Caki2 (cell line): Measurements from ENCODE around the gene GSTT2B. TPM values are rescaled to one million over a fixed set of nuclear protein-coding genes. Genes with fewer than 3 reads are reported as not detected.
"Not testable (repeated sequence)": the region's sequence is repeated elsewhere in the genome, so short reads cannot be mapped to it uniquely, and the experiment has no call there.

ENCODE experiments used
- DNase-seq: peaks from one replicate; pipeline ENCODE4 v3.0.0-alpha.2; 2015; ENCODE audit warnings: low read depth
- in situ Hi-C: cut with HindIII; loops from 2 replicates; pipeline ENCODE4 v1.10.0; 2016; ENCODE audit warnings: low sequenced_read_pairs, low pct_unique_long_range_greater_than_20kb, mixed read lengths
- total RNA-seq: library from RNA; depleted of rRNA; stranded (reverse); fragments of >200 nt; shearing (Covaris generic); gene quantifications from 2 replicates; pipeline ENCODE4 v1.2.3, GENCODE V29; 2014; ENCODE audit warnings: low replicate concordance

Gene GSTT2B
- total RNA-seq, 1 experiment from 2014 or later, result 0.81 TPM

DNA sequence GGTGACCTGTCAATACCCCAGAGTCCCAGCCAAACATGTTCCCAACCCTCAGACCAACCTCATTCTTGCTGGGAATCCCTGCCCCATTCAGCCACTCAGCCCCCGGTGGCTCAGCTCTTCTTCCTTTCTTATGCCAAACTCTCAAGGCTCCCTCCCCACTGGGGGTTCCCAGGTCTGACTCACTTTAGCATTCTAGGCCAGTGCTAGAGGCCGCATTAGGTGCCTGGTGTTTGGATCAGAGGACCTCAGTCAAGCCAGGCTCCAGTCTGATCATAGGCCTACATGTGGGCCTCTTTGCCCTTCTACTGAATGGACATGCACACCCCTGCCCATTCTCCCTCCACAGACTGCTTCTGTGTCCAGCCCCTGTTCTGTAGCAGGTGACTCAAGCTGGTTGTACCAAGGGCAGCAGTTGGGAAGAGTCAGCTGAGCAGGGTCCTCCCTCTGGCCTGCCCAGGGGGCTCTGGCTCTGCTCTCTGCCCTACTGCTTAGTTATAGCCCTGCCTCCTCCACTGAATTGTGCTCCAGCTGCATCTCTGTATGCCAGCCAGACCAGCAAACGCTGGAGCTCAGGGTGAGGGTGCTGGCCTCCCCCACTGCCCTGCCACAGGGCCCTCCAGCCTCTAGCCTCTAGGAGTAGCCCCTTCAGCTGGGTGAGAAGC lies 28.7 kb upstream of the GSTT2B start:
- DNase-seq, in situ Hi-C loops: not testable (repeated sequence)

DNA sequence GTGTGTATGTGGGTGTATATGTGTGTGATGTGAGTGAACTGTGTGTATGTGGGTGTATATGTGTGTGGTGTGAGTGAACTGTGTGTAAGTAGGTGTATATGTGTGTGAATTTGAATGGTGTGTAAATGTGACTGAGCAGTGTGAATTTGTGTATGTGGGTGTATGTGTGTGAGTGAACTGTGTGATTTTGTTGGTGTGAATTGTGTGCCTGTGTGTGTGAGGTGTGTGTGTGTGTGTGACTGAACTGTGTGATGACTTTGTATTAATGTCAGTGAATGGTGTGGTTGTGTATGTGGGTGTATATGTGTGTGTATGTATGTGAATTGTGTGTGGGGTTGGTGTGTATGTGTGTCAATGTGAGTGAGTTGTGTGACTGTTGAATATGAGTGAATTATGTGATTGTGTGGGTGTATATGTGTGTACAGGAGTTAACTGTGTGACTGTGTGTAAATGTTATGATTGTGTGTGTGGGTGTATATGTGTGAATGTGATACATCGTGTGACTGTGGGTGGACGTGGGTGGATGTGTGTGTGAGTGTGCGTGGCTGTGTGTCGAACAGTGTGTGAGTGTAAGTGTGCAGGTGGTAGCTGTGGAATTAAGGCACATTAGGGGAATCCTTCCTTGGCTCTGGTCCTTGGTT lies 25.7 kb upstream of the GSTT2B start:
- in situ Hi-C loops, DNase-seq: not testable (repeated sequence)

DNA sequence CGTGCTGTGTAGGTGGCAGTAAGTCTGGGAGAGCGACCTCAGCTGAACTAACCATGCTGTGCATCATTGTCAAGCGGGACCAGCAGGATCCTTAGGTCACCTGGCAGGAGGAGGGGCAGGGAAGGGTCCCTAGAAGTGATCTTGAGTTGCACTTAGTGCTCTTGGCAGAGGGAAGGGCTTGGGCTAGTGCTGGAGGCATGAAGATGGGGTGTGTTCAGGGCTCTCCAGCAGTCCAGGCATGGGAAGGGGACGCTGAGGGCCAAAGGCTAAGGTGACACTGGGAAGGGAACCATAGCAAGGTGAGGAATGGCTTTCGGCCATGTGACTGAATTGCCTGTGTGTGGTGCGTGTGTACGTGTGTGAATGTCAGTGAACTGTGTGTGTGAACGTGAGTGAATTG lies 25.1 kb upstream of the GSTT2B start:
- in situ Hi-C loops, DNase-seq: not testable (repeated sequence)

DNA sequence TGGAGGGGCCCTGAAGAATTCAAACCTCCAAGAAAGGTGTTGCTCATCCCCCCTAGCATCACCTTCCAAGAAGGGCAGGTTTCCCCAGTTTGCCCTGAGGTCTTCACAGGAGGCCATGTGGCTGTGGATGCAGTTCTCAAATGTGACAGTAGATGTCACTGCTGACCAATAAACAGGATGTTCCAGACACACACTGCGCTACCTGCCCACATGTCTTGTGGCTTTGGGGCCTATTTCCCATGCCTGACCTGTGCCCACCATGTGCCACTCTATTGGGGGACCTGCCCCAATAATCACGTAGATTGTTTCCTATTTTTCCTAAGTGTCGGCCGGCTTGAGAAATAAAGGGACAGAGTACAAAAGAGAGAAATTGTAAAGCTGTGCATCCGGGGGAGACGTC lies 23.4 kb upstream of the GSTT2B start:
- in situ Hi-C loops, result no loop called here
- no peak for DNase-seq

DNA sequence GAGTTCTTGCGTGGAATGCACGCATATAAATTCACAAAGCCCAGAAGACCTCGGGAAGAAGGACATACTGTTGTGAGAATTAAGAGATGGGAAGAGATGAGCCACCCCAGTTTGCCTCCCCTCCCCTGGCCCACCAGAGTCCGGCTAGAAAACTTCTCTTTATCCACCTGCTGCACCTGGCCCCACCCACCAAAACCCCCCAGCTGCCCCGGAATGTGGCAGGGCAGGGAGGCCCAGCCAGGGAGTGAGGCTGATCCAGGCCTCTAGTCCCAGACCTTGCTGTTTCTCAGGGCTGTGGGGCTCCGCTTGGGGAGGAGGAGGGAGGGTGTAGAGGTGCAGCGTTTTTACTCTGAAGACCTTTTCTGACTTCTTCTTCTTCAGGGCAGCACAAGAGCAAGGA lies 19.6 kb upstream of the GSTT2B start:
- in situ Hi-C loops, result not testable (repeated sequence)

DNA sequence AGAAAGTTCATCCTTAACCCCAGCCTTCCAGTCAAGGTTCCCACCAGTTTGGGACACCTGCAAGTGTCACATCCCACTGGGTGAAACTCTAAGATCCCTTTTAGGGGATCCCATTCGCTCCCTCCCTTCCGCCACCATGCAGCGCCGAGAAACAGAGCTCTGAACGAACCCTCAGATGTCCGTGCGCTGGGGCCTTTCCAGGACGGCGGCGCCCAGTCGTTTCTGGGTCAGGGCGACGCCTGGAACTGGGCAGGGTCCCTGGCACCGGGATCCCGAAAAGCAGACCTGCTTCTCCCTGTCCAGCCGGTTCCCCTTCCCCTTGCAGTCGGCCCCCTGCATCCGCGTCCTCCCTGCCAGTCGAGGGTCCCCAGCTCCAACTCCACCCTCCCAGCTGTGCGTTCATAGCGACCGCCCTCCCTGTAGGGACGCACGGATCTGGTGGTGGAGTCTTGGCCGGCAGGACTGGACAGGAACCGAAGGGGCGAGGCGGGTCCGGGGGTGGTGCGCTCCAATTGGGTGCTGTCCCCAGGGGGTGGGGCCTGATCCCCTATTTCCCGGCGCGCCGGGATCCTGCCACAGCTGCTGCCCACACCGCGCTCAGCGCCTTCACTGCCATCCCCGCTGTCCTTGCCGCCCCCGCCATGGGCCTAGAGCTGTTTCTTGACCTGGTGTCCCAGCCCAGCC lies 18.7 kb upstream of the GSTT2B start, which contains the start of gene GSTT2:
TSS of gene GSTT2 (plus strand) at position 578 of the 684 bp plus-strand sequence.
- in situ Hi-C loops, DNase-seq: not testable (repeated sequence)

More for the DNA sequence above, 19.6 kb upstream of the GSTT2B start:
- DNase-seq, result not testable (repeated sequence)

DNA sequence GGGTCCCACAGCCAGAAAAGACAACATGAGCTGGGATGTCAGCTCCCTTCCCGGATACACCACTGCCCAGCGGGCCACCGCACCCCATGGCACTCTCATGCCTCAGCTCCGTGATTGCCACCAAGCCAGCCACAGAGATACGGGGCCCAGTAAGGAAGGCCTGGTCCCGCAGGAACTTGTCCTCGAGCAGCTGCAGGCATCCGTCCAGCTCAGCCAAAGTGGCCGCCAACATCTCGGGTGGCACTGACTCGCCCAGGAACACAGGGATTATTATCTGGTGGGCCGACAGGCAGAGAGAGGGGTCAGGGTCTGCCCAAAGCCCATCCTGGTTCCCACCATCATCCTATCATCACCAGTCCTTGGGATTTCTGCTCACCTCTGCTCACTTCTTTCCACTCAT lies 16.3 kb upstream of the GSTT2B start:
- DNase-seq, in situ Hi-C loops: not testable (repeated sequence)

DNA sequence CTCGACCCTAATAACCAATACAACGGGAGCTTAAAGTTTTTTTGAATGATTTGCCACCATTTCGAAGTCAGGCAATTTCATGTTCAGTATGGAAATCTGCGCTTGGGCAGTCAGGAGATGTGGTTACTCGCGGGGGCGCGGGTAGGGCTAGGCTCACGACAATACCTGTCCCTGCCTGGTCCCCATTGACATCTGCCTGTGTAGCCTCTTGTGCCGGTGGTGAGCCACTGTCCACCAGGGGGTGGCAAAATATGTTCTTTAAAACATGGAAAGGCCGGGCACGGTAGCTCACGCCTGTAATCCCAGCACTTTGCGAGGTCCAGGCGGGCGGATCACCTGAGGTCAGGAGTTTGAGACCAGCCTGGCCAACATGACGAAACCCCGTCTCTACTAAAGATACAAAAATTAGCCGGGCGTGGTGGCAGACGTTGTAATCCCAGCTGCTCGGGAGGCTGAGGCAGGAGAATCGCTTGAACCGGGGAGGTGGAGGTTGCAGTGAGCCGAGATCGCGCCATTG lies 13.9 kb upstream of the GSTT2B start:
- in situ Hi-C loops, DNase-seq: not testable (repeated sequence)

DNA sequence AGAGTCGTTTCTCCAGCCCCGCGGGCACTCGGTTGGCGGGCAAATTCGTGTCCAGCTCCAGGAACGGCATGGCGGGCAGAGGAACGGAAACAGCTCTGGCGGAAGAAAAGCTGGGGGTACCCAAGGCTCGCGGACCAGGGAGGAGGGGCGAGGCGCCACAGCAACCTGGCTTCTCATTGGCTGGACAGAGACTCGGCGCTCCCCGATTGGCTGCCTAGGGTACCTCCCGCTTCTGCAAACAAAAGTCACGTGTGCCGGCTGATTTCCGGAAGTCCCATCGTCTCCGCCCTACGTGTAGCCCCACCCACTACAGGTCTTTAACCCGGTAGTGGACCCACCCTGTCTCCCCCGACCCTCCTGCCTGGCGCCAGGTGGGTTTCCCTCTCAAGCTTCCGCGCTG lies 13.3 kb upstream of the GSTT2B start, which contains the start of gene DDT:
TSS of gene DDT (minus strand) at position 97 of the 400 bp plus-strand sequence. CDS start at position 70, 27 bp downstream.
- DNase-seq, in situ Hi-C loops: not testable (repeated sequence)

DNA sequence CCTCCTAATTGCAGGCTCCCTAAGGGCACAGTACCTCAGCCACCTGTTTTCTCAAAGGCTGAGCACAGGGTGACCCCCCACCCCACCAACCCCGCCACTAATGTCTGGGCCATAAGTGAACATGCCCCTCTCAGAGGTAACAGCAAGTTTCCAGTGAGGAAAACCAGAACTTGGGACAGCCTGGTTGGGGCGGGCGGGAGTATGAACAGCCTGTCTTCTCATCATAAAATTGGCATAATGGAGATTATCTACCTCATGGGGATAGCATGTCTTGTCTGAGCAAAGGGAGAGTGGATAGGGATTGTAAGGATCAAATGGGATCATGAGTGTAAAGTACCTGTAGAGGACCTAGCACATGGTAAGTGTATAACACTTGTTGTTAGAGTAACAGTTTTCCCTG lies 10.9 kb upstream of the GSTT2B start:
- in situ Hi-C loops, DNase-seq: not testable (repeated sequence)

DNA sequence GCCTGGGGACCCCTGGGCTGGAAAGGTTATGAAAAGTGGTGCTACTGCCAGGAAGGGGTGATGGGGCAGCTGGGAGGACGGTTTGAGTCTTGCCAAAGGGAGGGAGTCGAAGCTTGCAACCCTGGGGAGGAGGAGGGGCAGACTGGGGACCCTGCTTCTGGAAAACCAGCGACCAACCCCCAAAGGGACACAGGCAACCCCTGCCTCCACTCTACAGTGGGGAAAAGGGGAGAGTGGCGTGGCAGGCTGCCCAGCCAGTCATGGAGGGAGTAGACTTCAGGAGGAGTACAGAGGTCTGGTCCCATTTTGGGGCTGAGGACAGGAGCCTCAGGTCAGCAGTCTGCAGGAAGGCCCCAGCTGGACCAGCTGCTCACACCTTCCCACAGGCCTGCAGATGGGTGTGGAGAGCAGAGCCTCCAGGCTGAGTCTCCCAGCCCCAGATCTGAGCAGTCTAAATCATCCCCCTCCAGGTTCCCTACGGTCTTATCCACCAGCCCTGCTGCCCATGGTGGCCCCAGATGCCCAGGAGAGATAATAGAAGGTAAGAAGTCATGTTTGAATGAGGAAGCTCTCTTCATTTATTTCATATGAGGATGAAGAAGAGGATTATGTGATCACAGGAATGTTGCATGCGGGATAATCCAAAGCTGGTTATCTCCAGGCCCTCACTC lies 10.0 kb upstream of the GSTT2B start:
- in situ Hi-C loops, result no loop called here
- no peak for DNase-seq

DNA sequence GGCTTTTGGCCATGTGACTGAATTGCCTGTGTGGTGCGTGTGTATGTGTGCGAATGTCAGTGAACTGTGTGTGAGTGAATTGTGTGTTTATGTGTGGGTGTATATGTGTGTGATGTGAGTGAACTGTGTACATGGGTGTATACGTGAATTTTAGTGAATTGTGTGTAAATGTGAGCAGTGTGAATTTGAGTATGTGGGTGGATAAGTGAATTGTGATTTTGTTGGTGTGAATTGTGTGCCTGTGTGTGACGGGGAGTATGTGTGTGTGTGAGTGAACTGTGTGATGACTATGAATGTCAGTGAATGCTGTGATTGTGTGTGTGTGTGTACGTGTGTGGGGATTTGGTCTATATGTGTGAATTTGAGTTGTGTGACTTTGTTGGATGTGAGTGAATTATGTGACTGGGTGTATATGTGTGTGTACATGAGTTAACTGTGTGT lies 9.2 kb upstream of the GSTT2B start:
- in situ Hi-C loops, result no loop called here
- no peak for DNase-seq

DNA sequence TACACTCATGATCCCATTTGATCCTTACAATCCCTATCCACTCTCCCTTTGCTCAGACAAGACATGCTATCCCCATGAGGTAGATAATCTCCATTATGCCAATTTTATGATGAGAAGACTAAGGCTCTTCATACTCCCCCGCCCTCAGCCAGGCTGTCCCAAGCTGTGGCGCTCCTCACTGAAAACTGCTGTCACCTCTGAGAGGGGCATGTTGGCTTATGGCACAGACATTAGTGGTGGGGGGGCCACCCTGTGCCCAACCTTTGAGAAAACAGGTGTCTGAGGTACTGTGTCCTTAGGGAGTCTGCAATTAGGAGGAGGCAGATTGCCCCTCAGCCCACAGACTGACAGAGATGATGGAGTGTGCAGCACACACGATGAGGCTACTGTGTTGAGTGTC lies 8.1 kb upstream of the GSTT2B start:
- no peak for DNase-seq
- in situ Hi-C loops, result no loop called here

DNA sequence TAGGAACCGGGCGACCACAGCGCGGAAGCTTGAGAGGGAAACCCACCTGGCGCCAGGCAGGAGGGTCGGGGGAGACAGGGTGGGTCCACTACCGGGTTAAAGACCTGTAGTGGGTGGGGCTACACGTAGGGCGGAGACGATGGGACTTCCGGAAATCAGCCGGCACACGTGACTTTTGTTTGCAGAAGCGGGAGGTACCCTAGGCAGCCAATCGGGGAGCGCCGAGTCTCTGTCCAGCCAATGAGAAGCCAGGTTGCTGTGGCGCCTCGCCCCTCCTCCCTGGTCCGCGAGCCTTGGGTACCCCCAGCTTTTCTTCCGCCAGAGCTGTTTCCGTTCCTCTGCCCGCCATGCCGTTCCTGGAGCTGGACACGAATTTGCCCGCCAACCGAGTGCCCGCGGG lies 5.6 kb upstream of the GSTT2B start, which contains the start of gene DDTL:
TSS of gene DDTL (plus strand) at position 321 of the 400 bp plus-strand sequence. CDS start at position 348, 27 bp downstream.
- DNase-seq, in situ Hi-C loops: not testable (repeated sequence)

DNA sequence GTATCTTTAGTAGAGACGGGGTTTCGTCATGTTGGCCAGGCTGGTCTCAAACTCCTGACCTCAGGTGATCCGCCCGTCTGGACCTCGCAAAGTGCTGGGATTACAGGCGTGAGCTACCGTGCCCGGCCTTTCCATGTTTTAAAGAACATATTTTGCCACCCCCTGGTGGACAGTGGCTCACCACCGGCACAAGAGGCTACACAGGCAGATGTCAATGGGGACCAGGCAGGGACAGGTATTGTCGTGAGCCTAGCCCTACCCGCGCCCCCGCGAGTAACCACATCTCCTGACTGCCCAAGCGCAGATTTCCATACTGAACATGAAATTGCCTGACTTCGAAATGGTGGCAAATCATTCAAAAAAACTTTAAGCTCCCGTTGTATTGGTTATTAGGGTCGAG lies 5.1 kb upstream of the GSTT2B start:
- DNase-seq, result not testable (repeated sequence)

DNA sequence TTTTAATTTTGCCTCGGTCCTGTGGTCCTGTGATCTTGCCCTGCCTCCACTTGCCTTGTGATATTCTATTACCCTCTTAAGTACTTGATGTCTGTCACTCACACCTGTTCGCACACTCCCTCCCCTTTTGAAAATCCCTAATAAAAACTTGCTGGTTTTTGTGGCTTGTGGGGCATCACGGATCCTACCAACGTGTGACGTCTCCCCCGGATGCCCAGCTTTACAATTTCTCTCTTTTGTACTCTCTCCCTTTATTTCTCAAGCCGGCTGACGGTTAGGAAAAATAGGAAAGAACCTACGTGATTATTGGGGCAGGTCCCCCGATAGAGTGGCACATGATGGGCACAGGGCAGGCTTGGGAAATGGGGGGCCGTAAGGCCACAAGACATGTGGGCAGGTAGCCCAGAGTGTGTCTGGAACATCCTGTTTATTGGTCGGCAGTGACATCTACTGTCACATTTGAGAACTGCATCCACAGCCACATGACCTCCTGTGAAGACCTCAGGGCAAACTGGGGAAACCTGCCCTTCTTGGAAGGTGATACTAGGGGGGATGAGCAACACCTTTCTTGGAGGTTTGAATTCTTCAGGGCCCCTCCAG lies 4.6 kb downstream of the GSTT2B start:
- DNase-seq, result peak; percentile 50
- in situ Hi-C loops, result not testable (repeated sequence)

More for the DNA sequence above, 5.1 kb upstream of the GSTT2B start:
- in situ Hi-C loops, result not testable (repeated sequence)

DNA sequence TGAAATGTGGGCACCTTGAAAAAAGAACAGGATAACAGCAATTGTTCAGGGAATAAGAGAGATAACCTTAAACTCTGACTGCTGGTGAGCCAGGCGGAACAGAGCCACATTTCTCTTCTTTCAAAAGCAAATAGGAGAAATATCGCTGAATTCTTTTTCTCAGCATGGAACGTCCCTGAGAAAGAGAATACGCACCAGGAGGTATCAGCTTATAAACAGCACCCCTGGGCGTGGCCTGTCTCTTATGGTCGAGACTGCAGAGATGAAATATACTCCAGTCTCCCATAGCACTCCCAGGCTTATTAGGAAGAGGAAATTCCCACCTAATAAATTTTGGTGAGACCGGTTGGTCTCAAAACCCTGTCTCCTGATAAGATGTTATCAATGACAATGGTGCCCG lies 5.1 kb downstream of the GSTT2B start:
- in situ Hi-C loops, DNase-seq: not testable (repeated sequence)

DNA sequence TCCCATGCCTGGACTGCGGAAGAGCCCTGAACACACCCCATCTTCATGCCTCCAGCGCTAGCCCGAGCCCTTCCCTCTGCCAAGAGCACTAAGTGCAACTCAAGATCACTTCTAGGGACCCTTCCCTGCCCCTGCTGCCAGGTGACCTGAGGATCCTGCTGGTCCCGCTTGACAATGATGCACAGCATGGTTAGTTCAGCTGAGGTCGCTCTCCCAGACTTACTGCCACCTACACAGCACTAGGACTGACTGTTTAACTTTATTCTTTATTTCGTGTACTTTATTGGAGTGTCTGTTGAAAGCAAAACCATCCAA lies 6.0 kb downstream of the GSTT2B start:
- DNase-seq, in situ Hi-C loops: not testable (repeated sequence)
